ENCODE measurements around the gene PGAP3. TPM values are rescaled to one million over a fixed set of nuclear protein-coding genes. Genes with fewer than 3 reads are reported as not detected.
A peak's percentile ranks its signal among the peaks of the same experiment; 100 is the strongest.

Gene PGAP3
- total and polyA plus RNA-seq, 2 of the 4 experiments (the other 2 are of a cell fraction): 4.3 to 9.8 TPM

DNA sequence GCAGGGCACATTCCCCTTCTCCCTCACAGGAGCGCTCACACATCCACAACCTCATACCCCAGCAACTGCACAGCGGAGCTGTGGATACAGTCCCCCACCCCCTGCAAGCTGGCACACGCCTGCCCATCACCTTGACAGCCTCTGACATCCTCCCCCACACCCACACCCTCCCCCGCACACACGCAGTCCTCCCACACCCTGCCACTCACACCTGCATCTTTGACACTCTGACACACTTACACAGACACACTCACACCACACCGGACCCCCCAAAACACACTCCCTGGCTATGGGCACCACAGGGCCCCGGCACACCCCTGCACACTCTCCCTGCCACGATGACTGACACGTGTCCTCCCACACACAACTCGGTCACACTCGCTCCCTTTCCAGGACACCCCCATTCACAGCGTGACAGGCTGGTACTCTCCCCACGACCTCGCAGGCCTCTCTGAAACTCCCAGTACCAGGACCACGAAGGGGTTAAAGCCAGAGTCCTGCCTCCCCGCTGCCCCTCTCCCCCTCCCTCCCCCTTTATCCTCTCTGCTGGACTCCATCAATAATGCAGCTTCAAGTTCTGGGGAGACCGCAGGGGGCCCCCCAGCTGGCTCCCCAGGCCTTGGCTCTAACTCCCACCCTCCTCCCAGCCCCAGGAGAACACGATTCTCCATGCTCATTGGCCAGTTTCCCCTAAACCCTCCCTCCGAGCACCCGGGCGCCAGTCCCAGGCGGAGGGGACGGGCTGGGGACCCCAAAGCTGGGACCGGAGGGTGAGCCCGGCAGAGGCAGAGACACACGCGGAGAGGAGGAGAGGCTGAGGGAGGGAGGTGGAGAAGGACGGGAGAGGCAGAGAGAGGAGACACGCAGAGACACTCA is 61.4 kb downstream of the PGAP3 start, which contains the start of gene PPP1R1B (continued):
- no peak for TF ChIP-seq NFE2L2 (IDR thresholded peaks at IDR 0.05; ENCODE audit: low read depth, low read length)

DNA sequence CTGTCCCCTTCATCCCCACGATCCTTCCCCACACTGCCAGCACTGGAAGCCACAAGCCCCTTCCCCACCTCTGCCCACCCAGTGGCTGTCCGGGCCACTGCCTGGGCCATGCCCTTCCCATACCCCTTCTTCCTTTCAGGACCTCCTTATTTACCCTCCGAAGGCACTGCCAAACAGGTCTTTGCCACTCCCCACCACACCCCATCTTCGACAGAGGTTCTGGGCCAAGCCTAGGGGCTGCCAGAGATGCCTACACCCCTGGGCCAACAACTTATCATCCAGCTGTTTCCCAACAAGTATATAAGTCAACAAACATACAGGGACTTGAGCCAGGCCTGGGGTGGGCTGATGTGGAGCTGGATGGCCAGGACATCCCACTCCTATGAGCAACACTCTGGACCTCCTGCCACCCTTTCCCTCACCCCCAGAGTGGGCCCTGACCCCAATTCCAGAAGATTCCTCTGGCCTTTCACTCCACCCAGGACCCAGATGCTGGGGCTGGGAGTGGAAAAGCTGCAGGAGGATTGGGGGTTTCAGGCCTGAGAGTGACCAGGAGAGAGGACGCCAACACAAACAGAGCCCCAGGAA is 62.6 kb downstream of the PGAP3 start:
- Histone ChIP-seq H2AFZ (replicated peaks; ENCODE audit: low read length, poor library complexity) (peak overlapping the region; percentile 63), H3K14ac (replicated peaks; ENCODE audit: low read depth, low read length) (no peak overlapping the region), H2AK9ac (replicated peaks; ENCODE audit: low read depth, low read length, poor library complexity) (no peak overlapping the region), H3K23ac (ENCODE audit: low read depth, low read length) (no peak overlapping the region), H2BK20ac (ENCODE audit: low read depth, low read length) (no peak overlapping the region), H3K4me1 (ENCODE audit: control insufficient read depth, insufficient read depth, low read length) (peaks cover 3% of the 10 kb centered on the region; the same call in 1 of the 2 replicates), H3K4me2 (ENCODE audit: low read depth, low read length) (no peak overlapping the region), H3K9ac (ENCODE audit: low read depth, low read length) (no peak overlapping the region), H3K9me3 (ENCODE audit: control insufficient read depth, insufficient read depth, low read length) (no peaks in the 10 kb centered on the region), H3K18ac (ENCODE audit: low read depth, low read length) (no peak overlapping the region), H2BK5ac (ENCODE audit: low read depth, low read length, poor library complexity, severe bottlenecking) (no peak overlapping the region), H3K27ac (ENCODE audit: insufficient read depth, low read length) (no peak overlapping the region), H3K36me3 (ENCODE audit: control insufficient read depth, insufficient read depth, low read length) (no peaks in the 10 kb centered on the region), H2BK120ac (ENCODE audit: low read depth, low read length) (no peak overlapping the region), H3K4me3 (ENCODE audit: insufficient read depth, low read depth, low read length) (no peak overlapping the region), H4K8ac (ENCODE audit: low read depth in 2 of 2, low read length in 2 of 2) (no peak overlapping the region), H3K56ac (ENCODE audit: extremely low read depth, insufficient read depth, low read length) (no peak overlapping the region; the same call in 1 of the 2 replicates), H2AK5ac (ENCODE audit: low read depth, low read length) (no peak overlapping the region), H2BK15ac (ENCODE audit: low read depth, low read length) (no peak overlapping the region), H3K79me1 (ENCODE audit: low read depth in 1 of 2, low read length in 2 of 2) (no peaks in the 10 kb centered on the region), H4K5ac (ENCODE audit: low read depth, low read length) (no peak overlapping the region), H3K4ac (ENCODE audit: low read depth, low read length) (no peak overlapping the region), H4K20me1 (ENCODE audit: insufficient read depth, low read length) (no peaks in the 10 kb centered on the region), H4K91ac (ENCODE audit: insufficient read depth, low read depth, low read length) (no peak overlapping the region), H3K27me3 (ENCODE audit: control insufficient read depth, insufficient read depth, low read length) (peaks cover 66% of the 10 kb centered on the region), H3K9me1 (ENCODE audit: insufficient read depth, low read length) (no peaks in the 10 kb centered on the region)
- BruUV-seq (replicated peaks): no TSS peak
- ATAC-seq (ENCODE audit: low read depth) (no peak), DNase-seq (no peak)
- CTCF ChIA-PET: no interaction called here
- in situ Hi-C loops (cut with MboI; ENCODE audit: low sequenced_read_pairs): no loop called here
- POLR2A ChIA-PET (ENCODE audit: unreplicated experiment): no interaction called here
- intact Hi-C loops (cut with micrococcal nuclease): loop anchor here (10.0 kb wide), 1 partner anchor 360 kb away; the partner anchor contains the start of gene PSMD3
- WGBS, 2 experiments (ENCODE audit: extremely low coverage in 2 of 2, insufficient read length in 1 of 2): 7% methylated on average over 3 of the region's 5 CpGs; no CpG with 5 or more reads in 1 of the 2 experiments
- dilution Hi-C loops (cut with HindIII; ENCODE audit: low sequenced_read_pairs, unreplicated experiment): no loop called here
- no peak for TF ChIP-seq RAD21 (IDR thresholded peaks at IDR 0.05; ENCODE audit: low read length)
- no peak for TF ChIP-seq MXI1 (IDR thresholded peaks at IDR 0.05; ENCODE audit: borderline replicate concordance, low read depth, low read length)
- TF ChIP-seq CTCF (conservative IDR thresholded peaks at IDR 0.05; ENCODE audit: low read depth, low read length): no peak
- TF ChIP-seq CHD1 (IDR thresholded peaks at IDR 0.05; ENCODE audit: low read depth, low read length): no peak
- TF ChIP-seq FOS (IDR thresholded peaks at IDR 0.05; ENCODE audit: low read depth, low read length): no peak
- TF ChIP-seq BHLHE40 (IDR thresholded peaks at IDR 0.05; ENCODE audit: low read depth, low read length): no peak
- TF ChIP-seq CEBPB (IDR thresholded peaks at IDR 0.05; ENCODE audit: low read depth, low read length): no peak
- TF ChIP-seq MAFK (IDR thresholded peaks at IDR 0.05; ENCODE audit: low read depth, low read length): no peak
- no peak for TF ChIP-seq RFX5 (IDR thresholded peaks at IDR 0.05; ENCODE audit: low read depth, low read length)
- TF ChIP-seq, protein P1, sequence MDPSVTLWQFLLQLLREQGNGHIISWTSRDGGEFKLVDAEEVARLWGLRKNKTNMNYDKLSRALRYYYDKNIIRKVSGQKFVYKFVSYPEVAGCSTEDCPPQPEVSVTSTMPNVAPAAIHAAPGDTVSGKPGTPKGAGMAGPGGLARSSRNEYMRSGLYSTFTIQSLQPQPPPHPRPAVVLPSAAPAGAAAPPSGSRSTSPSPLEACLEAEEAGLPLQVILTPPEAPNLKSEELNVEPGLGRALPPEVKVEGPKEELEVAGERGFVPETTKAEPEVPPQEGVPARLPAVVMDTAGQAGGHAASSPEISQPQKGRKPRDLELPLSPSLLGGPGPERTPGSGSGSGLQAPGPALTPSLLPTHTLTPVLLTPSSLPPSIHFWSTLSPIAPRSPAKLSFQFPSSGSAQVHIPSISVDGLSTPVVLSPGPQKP (IDR thresholded peaks at IDR 0.05; ENCODE audit: borderline replicate concordance, low read depth, low read length): no peak
- TF ChIP-seq POLR2A (IDR thresholded peaks at IDR 0.05; ENCODE audit: low read depth, low read length): no peak

Measured in IMR-90 (cell line).